Fibroblast of lung (primary cell): ENCODE measurements around the gene PC.

Experiments used
- EZH2 ChIP-seq: IDR thresholded peaks from 2 replicates; pipeline ENCODE4 v1.5.1; 2012; ENCODE audit warnings: low read length, control low read depth, mild to moderate bottlenecking; ENCODE audit errors: missing control alignments
- TF ChIP-seq, protein P1 (sequence below), 2 donors: IDR thresholded peaks in 1 of 2; conservative IDR thresholded peaks in 1 of 2; 1 replicate in 1 of 2; 2 replicates in 1 of 2; pipeline ENCODE4 v1.5.1; 2011 to 2012; ENCODE audit warnings: low read length in 2 of 2, control low read depth in 1 of 2, inconsistent platforms in 1 of 2, low read depth in 1 of 2, mild to moderate bottlenecking in 1 of 2

DNA sequence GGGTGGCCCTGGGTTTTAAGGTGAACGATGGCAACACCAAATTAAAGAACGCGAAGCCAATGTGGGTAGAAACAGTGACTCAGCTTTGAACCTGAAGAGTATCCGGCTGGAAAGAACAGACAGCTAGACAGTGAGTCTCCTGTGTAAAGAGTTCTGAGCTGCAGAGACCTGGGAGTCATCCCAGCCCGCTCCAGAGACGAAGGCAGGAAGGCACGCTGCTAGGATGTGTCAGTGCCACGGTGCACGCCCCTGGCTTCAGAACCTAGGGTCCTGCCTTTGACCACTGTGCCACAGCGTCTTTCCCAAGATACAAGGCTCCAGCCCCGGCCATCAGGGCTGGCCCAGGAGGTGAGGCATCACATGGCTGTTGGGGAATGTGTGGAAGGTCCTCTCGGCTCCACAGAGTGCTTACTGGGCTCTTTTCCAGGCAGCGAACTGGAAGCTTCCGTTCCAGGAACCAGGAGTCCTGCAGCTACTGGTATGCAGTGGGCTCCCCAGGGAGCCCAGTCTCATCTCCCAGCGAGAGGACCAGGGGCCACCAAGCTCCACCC lies 71.4 kb downstream of the PC start:
- TF ChIP-seq, protein P1, sequence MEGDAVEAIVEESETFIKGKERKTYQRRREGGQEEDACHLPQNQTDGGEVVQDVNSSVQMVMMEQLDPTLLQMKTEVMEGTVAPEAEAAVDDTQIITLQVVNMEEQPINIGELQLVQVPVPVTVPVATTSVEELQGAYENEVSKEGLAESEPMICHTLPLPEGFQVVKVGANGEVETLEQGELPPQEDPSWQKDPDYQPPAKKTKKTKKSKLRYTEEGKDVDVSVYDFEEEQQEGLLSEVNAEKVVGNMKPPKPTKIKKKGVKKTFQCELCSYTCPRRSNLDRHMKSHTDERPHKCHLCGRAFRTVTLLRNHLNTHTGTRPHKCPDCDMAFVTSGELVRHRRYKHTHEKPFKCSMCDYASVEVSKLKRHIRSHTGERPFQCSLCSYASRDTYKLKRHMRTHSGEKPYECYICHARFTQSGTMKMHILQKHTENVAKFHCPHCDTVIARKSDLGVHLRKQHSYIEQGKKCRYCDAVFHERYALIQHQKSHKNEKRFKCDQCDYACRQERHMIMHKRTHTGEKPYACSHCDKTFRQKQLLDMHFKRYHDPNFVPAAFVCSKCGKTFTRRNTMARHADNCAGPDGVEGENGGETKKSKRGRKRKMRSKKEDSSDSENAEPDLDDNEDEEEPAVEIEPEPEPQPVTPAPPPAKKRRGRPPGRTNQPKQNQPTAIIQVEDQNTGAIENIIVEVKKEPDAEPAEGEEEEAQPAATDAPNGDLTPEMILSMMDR (conservative IDR thresholded peaks at IDR 0.05 in 1 of 2, IDR thresholded peaks at IDR 0.05 in 1 of 2; ENCODE audit: low read depth in 1 of 2, low read length in 2 of 2): no peak
- no peak for TF ChIP-seq EZH2
